Natural killer cell (primary cell): ENCODE data around the gene PGF. TPM values are rescaled to one million over a fixed set of nuclear protein-coding genes. Genes with fewer than 3 reads are reported as not detected.

Experiments used
- ATAC-seq, 3 donors: fragments of 150-1000 bp in 2 of 3; fragments of 200-7000 bp in 1 of 3; cut with Tn5 transposase; 1 replicate in 1 of 3; 2 replicates in 2 of 3; pipeline ENCODE4 v1.10.0; 2021; ENCODE audit warnings: mild to moderate bottlenecking in 2 of 3, moderate library complexity in 2 of 3
- DNase-seq, 2 donors: peaks; one replicate each; pipeline versions ENCODE4 v3.0.0 to v3.0.0-alpha.2; 2013 to 2021; ENCODE audit warnings: mixed read lengths in 1 of 2
- H3K27ac ChIP-seq: one replicate; pipeline ENCODE4 v1.5.1; 2013; ENCODE audit warnings: mild to moderate bottlenecking, low read length
- H3K27me3 ChIP-seq: one replicate; pipeline ENCODE4 v1.6.1; 2013; ENCODE audit warnings: low read length; ENCODE audit not compliant: control insufficient read depth, insufficient read depth
- H3K36me3 ChIP-seq: one replicate; pipeline ENCODE4 v1.6.1; 2013; ENCODE audit warnings: low read length; ENCODE audit not compliant: control insufficient read depth, insufficient read depth
- H3K4me1 ChIP-seq: one replicate; pipeline ENCODE4 v1.6.1; 2013; ENCODE audit warnings: low read length; ENCODE audit not compliant: control insufficient read depth, insufficient read depth
- H3K4me3 ChIP-seq: one replicate; pipeline ENCODE4 v1.5.1; 2013; ENCODE audit warnings: low read length
- H3K9me3 ChIP-seq: one replicate; pipeline ENCODE4 v1.6.1; 2013; ENCODE audit warnings: low read length; ENCODE audit not compliant: control insufficient read depth, insufficient read depth
- H3K27ac Mint-ChIP-seq, 2 donors: one replicate each; pipeline ENCODE4 v1.8.0; 2022; ENCODE audit warnings: mild to moderate bottlenecking in 2 of 2, mixed read lengths in 2 of 2, moderate library complexity in 1 of 2
- H3K27me3 Mint-ChIP-seq, 2 donors: one replicate each; pipeline ENCODE4 v1.8.0; 2022; ENCODE audit warnings: low read depth in 2 of 2, mixed read lengths in 2 of 2
- H3K36me3 Mint-ChIP-seq: one replicate; pipeline ENCODE4 v1.8.0; 2022; ENCODE audit warnings: mixed read lengths
- H3K4me1 Mint-ChIP-seq, 2 donors: one replicate each; pipeline ENCODE4 v1.8.0; 2022; ENCODE audit warnings: mixed read lengths in 2 of 2
- H3K4me3 Mint-ChIP-seq: one replicate; pipeline ENCODE4 v1.8.0; 2022; ENCODE audit warnings: mild to moderate bottlenecking, moderate library complexity, mixed read lengths
- H3K9me3 Mint-ChIP-seq, 2 donors: one replicate each; pipeline ENCODE4 v1.8.0; 2022; ENCODE audit warnings: mixed read lengths in 2 of 2
- CTCF ChIP-seq: fragments of 200-600 bp; IDR thresholded peaks from one replicate; pipeline ENCODE4 v1.8.0; 2022; ENCODE audit warnings: antibody characterized with exemption
- WGBS: methylation state at CpG from one replicate; pipeline ENCODE4 v1.1.7; 2013; ENCODE audit warnings: missing lambda C conversion rate; ENCODE audit not compliant: insufficient coverage; 5-methylcytosine and 5-hydroxymethylcytosine counted together
- intact Hi-C: fragments of 100-400 bp; cut with micrococcal nuclease; formaldehyde crosslinking; loops from one replicate; pipeline ENCODE4 v1.14.2; 2022
- total RNA-seq, 4 donors: library from RNA; stranded (reverse); fragments of 120-200 nt in 1 of 4; gene quantifications; one replicate each; pipeline versions ENCODE4 v1.2.3 to v1.2.4, GENCODE V29; 2013 to 2022

PGF gene
- total RNA-seq, 3 donors from 2014 or later (not counting 1 experiment from before 2014, with no cell fraction given), result 0.33 to 0.34 TPM; not detected in 1

- Histone ChIP-seq H3K9me3 (no peaks in the 10 kb centered on the region), H3K36me3 (no peaks in the 10 kb centered on the region), H3K27me3 (no peaks in the 10 kb centered on the region), H3K27ac (no peak overlapping the region), H3K4me1 (peaks cover 12% of the 10 kb centered on the region), H3K4me3 (no peak overlapping the region)
- H3K4me3 Mint-ChIP-seq, result no peak overlapping the region
- no peaks in the 10 kb centered on the region for H3K27me3 Mint-ChIP-seq
- no peak for TF ChIP-seq CTCF
- DNase-seq, result no peak
- no peak for ATAC-seq
- WGBS, result 71% methylated on average over 4 of the region's 6 CpGs
- peak overlapping the region in 1 of 2 donors; percentile 56 for H3K27ac Mint-ChIP-seq
- H3K9me3 Mint-ChIP-seq, result no peaks in the 10 kb centered on the region
- intact Hi-C loops, result no loop called here
- H3K4me1 Mint-ChIP-seq, result peaks cover 0 to 14% of the 10 kb centered on the region in 2 donors
- no peaks in the 10 kb centered on the region for H3K36me3 Mint-ChIP-seq
Observed at GRCh38 chr14:74977901-74978385, 22.5 kb upstream of the PGF start.

GRCh38 chr14:74977164-74977900 is 21.9 kb upstream of the PGF start:
- WGBS, result 80% methylated on average over 12 of the region's 12 CpGs

GRCh38 chr14:74976264-74977113 is 21.1 kb upstream of the PGF start:
- DNase-seq (no peak), ATAC-seq (no peak)
- Histone ChIP-seq H3K27me3 (no peaks in the 10 kb centered on the region), H3K4me3 (no peak overlapping the region), H3K27ac (no peak overlapping the region), H3K36me3 (no peaks in the 10 kb centered on the region), H3K9me3 (no peaks in the 10 kb centered on the region), H3K4me1 (peaks cover 14% of the 10 kb centered on the region)
- Mint-ChIP-seq H3K4me3 (no peak overlapping the region), H3K27me3 (no peaks in the 10 kb centered on the region), H3K27ac (no peak overlapping the region), H3K4me1 (peaks cover 0 to 17% of the 10 kb centered on the region in 2 donors), H3K36me3 (no peaks in the 10 kb centered on the region), H3K9me3 (no peaks in the 10 kb centered on the region)
- intact Hi-C loops, result no loop called here
- no peak for TF ChIP-seq CTCF
- 88% methylated on average over 11 of the region's 11 CpGs for WGBS

More at GRCh38 chr14:74977164-74977900, 21.9 kb upstream of the PGF start:
- DNase-seq, result no peak
- Histone ChIP-seq H3K4me1 (peaks cover 14% of the 10 kb centered on the region), H3K9me3 (no peaks in the 10 kb centered on the region), H3K27me3 (no peaks in the 10 kb centered on the region), H3K27ac (no peak overlapping the region), H3K36me3 (no peaks in the 10 kb centered on the region), H3K4me3 (no peak overlapping the region)
- ATAC-seq, result no peak
- Mint-ChIP-seq H3K4me1 (peaks cover 0 to 17% of the 10 kb centered on the region in 2 donors), H3K4me3 (no peak overlapping the region), H3K27me3 (no peaks in the 10 kb centered on the region), H3K27ac (no peak overlapping the region), H3K9me3 (no peaks in the 10 kb centered on the region), H3K36me3 (no peaks in the 10 kb centered on the region)
- intact Hi-C loops, result no loop called here
- TF ChIP-seq CTCF, result no peak
